ENCODE measurements around the gene NRN1L.
A peak's percentile ranks its signal among the peaks of the same experiment; 100 is the strongest.

The NRN1L gene

DNA sequence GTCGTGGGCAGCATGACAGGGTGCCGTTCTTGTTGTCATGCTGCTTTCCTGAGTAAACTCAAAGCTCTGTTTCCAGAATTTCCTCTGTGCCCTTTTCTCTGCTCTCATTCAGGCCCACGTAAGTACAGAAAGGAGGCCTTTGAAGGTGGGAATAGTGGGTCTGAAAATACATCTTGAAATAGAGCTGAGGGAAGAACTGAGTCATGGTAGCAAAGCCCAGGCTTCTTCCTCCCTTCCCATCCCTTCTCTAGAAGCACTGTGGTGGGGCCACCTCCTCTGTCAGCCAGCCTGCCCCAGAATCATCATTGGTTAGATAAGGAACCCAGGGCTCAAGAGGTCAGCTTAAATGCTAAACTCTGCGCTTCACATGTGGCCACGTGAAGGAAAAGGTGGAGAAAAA is 37.5 kb downstream of the NRN1L start:
- DNase-seq, result no peak

DNA sequence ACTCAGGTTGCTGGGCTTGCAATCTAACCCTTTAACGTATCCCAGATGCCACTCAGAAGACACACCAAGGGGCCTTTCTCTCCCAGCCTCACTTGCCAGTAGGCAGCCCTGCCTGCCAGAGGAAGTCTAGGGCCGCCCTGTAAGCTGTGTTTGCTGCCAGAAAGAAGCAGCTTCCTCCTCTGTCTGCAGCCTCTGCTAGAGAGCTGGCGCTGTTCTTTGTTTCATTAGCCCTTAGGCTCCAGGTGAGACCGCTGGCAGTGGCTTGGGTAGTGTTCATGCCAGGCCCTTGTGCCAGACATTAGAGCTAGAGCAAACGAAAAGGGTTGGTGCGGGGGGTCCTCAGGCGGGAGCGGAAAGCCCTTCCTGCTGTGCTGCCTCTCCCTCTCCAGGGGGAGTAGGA is 38.1 kb downstream of the NRN1L start:
- no peak for DNase-seq

- DNase-seq, result no peak
Observed at GRCh38 chr16:67923414-67924116, 38.9 kb downstream of the NRN1L start.

DNA sequence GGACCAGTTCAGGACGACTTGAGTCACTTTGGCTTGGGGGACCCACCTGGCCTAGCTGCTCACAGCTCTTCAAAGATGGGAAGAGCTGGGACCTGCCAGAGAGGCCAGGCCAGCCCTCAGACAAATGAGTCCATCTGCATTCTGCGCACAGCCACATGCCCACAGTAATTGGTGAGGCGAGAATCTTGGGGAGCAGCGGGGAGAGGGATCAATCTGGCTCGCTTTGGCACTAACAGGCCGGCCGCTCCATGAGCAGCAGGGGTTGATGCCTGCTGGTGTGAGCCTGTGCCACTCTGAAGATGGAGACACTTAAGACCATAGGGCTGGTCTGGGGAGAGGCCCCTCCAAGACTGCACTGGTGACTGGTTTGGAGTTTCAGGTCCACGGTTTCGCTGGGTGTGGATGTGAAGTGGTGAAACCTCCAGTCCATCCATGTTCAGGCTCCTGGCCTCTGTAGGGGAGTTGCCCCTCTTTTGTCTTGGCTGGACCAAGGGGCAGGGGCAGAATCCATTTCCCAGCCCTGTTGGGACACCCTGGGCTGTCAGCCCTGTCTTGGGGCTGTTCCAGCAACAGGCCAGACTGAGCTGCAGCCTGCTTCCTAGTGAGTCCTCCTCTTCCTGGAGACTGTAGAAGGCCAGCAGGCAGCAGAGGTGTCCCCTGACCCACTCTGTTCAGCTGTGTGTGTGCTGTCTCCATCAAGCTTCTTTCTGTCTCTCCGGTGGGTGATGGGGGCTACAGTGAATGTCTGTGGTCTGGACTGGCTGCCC is 39.6 kb downstream of the NRN1L start:
- DNase-seq, result no peak

DNA sequence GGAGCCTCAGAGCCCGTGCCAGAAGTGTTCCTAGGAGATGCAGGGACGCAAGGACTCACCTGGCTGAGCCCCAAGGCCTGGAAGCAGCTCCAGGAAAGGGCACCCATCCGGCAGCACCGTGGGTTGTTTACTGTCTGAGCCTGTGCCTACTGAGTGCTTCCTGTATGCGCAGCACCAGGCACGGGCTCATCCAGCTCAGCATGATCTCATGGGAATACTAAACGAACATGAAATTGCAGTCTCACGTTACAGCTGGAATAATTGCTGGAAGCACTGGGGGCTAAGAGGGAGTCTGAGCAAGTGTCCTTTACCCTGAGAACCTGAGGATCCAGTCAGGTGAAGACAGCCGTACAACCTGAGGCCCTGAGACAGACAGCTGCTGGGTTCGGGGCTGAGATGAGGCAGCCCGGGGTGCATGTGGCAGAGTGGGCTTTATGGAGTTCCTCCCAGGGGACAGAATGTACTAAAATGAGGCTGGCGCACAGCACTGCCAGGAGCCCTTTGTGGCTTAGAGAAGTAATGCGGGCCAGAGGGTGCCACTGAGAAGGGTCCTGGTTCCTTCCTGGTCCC is 41.6 kb downstream of the NRN1L start:
- no peak for DNase-seq

GRCh38 chr16:67927131-67927941 is 42.7 kb downstream of the NRN1L start:
- no peak for DNase-seq

DNA sequence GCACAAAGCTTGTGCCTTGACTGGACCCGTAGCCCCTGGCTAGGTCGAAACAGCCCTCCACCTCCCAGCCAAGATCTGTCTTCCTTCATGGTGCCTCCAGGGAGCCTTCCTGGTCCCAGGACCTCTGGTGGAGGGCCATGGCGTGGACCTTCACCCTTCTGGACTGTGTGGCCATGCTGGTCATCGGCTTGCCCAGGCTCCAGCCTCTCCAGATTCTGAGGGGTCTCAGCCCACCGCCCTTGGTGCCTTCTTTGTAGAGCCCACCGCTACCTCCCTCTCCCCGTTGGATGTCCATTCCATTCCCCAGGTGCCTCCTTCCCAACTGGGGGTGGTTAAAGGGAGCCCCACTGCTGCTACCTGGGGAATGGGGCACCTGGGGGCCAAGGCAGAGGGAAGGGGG is 43.5 kb downstream of the NRN1L start:
- DNase-seq, result no peak

DNA sequence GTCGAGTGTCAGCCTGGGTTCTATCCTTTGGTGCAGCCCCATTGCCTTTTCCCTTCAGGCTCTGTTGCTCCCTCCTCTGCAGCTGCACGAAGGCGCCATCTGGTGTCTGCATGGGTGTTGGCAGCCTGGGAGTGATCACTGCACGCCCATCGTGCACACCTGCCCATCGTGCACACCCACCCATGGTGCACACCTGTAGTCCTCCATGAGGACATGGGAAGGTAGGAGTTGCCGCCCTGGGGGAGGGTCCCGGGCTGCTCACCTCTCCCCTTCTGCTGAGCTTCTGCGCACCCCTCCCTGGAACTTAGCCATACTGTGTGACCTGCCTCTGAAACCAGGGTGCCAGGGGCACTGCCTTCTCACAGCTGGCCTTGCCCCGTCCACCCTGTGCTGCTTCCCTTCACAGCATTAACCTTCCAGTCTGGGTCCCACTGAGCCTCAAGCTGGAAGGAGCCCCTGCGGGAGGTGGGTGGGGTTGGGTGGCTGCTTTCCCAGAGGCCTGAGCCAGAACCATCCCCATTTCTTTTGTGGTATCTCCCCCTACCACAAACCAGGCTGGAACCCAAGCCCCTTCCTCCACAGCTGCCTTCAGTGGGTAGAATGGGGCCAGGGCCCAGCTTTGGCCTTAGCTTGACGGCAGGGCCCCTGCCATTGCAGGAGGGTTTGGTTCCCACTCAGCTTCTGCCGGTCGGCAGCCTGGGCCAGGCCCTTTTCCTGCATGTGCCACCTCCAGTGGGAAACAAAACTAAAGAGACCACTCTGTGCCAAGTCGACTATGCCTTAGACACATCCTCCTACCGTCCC is 44.1 kb downstream of the NRN1L start:
- peak; percentile 75 to 76 for DNase-seq

- no peak for DNase-seq
Observed at GRCh38 chr16:67930191-67930590, 45.5 kb downstream of the NRN1L start.

- no peak for DNase-seq
Observed at GRCh38 chr16:67930678-67931211, 46.1 kb downstream of the NRN1L start.

GRCh38 chr16:67931712-67932461 is 47.2 kb downstream of the NRN1L start, which contains the start of gene CTRL:
Gene CTRL (minus strand): TSS chr16:67931862. CDS start chr16:67931852, 10 bp downstream.
- no peak for DNase-seq

DNA sequence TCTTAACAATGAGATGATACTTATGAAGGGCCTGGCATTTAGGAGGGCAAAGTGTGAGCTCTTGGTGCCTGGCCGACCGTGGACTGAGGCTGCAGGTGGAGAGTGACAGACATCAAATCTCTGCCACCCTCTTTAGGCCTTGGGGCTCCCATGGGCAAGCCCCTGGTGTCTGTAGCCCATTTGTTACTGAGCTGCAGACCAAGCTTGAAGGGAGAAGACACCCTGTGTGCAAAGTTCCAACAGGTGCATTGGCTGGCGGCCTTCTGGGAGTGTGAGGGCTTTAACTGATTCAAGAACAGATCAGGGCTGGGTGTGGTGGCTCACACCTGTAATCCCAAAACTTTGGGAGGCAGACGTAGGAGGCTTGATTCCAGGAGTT is 47.8 kb downstream of the NRN1L start:
- no peak for DNase-seq

GRCh38 chr16:67933805-67934204 is 49.1 kb downstream of the NRN1L start:
- no peak for DNase-seq

GRCh38 chr16:67934306-67935100 is 49.8 kb downstream of the NRN1L start:
- no peak for DNase-seq

GRCh38 chr16:67935101-67935401 is 50.4 kb downstream of the NRN1L start:
- DNase-seq, result no peak

DNA sequence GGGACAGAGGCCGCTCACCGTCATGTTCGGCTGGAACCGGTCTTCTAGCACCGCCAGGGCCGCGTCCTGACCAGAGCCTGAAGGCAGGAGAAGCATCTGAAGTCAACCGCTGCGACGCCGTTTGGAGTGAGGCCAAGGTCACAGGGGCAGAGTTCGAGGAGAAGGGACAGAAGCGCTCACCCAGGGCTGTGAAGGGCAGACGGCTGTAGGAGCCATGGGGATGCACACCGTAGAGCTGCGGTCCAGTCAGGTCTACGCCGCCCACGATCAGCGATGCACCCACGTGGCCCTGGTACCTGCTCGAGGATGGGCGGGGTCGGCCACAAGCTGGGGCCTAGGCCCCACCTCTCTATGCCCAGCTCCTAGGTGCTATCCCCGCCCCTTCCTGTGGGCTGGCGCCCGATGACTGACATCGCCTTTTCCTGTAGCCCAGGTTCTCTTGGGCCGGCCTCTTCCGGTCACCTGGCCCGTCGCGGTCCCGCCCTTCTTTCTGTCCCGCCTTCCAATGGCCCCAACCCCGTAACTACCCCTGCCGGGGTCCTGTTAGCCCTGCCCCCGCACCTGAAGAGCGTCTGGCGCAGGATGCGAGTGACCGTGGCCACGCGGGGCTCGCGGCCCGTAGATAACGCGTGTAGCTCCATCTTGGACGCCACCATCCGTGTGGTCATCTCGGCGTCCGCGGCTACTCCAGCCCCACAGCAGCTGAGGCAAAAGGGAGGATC is 50.9 kb downstream of the NRN1L start:
- peak; percentile 93 to 94 for DNase-seq
